A673 (cell line): ENCODE results near the gene TBC1D9B. TPM values are rescaled to one million over a fixed set of nuclear protein-coding genes. Genes with fewer than 3 reads are reported as not detected.
A peak's percentile ranks its signal among the peaks of the same experiment; 100 is the strongest.

Experiments
- BruUV-seq: library from RNA; stranded (reverse); fragments of 400-500 nt; replicated peaks from 2 replicates; lab custom pipeline; 2021; lab: Mats Ljungman, UMichigan
- CTCF ChIA-PET: fragments of 300-600 bp; sonication (Branson Sonifier 250); formaldehyde crosslinking; loops from one replicate; lab custom pipeline; 2022; ENCODE audit warnings: antibody characterized with exemption; lab: Charles Lee
- POLR2A ChIA-PET: fragments of 300-600 bp; sonication (Branson Sonifier 250); formaldehyde crosslinking; loops from one replicate; lab custom pipeline; 2022; ENCODE audit warnings: antibody characterized with exemption; ENCODE audit not compliant: low non-redundant PET; lab: Charles Lee
- DNase-seq: peaks from one replicate; pipeline ENCODE4 v3.0.0-alpha.2; 2015; ENCODE audit warnings: low spot score
- H3K27ac ChIP-seq: fragments of 200-600 bp; sonication (generic); 2 replicates; pipeline ENCODE4 v1.5.1; 2016; ENCODE audit warnings: mixed run types, low read depth, mild to moderate bottlenecking, mixed read lengths, antibody characterized with exemption, low read length; ENCODE audit not compliant: poor library complexity, severe bottlenecking
- H3K27me3 ChIP-seq: fragments of 200-600 bp; sonication (generic); replicated peaks from 2 replicates; pipeline ENCODE4 v1.6.1; 2017; ENCODE audit warnings: mixed run types, low read depth, mild to moderate bottlenecking, mixed read lengths, antibody characterized with exemption, low read length; ENCODE audit not compliant: insufficient read depth, poor library complexity
- H3K36me3 ChIP-seq: fragments of 200-600 bp; sonication (generic); 2 replicates; pipeline ENCODE4 v1.6.1; 2016; ENCODE audit warnings: mixed run types, mild to moderate bottlenecking, mixed read lengths, antibody characterized with exemption, low read length; ENCODE audit not compliant: insufficient read depth, poor library complexity, severe bottlenecking
- H3K4me1 ChIP-seq: fragments of 200-600 bp; sonication (generic); 2 replicates; pipeline ENCODE4 v1.6.1; 2017; ENCODE audit warnings: mixed run types, mild to moderate bottlenecking, mixed read lengths, antibody characterized with exemption, low read length; ENCODE audit not compliant: insufficient read depth, poor library complexity, severe bottlenecking
- H3K4me3 ChIP-seq: fragments of 200-600 bp; sonication (generic); 2 replicates; pipeline ENCODE4 v1.5.1; 2016; ENCODE audit warnings: low read depth, mixed run types, mild to moderate bottlenecking, mixed read lengths, low read length; ENCODE audit not compliant: poor library complexity, severe bottlenecking
- H3K9me3 ChIP-seq: fragments of 200-600 bp; sonication (generic); 2 replicates; pipeline ENCODE4 v1.6.1; 2016; ENCODE audit warnings: mixed run types, low read depth, mild to moderate bottlenecking, mixed read lengths, antibody characterized with exemption, low read length; ENCODE audit not compliant: poor library complexity, severe bottlenecking
- EZH2 ChIP-seq: fragments of 200-600 bp; sonication (generic); IDR thresholded peaks from 2 replicates; pipeline ENCODE4 v1.6.1; 2017; ENCODE audit warnings: borderline replicate concordance, low read depth, mild to moderate bottlenecking, mixed read lengths, antibody characterized with exemption, low read length; ENCODE audit not compliant: poor library complexity, severe bottlenecking
- intact Hi-C: fragments of 100-400 bp; cut with micrococcal nuclease; formaldehyde crosslinking; loops from one replicate; pipeline ENCODE4 v1.10.0; 2022; ENCODE audit not compliant: unreplicated experiment
- total RNA-seq: library from RNA; stranded (reverse); gene quantifications from 2 replicates; pipeline ENCODE4 v1.2.3, GENCODE V29; 2021
- TF ChIP-seq, protein P1 (sequence below): fragments of 300-800, 200-600 bp; sonication (generic); conservative IDR thresholded peaks from 2 replicates; pipeline ENCODE4 v1.5.1; 2017; ENCODE audit warnings: low read depth, mild to moderate bottlenecking, antibody characterized with exemption, low read length, moderate library complexity, mixed read lengths

TBC1D9B gene
- total RNA-seq, 1 experiment from 2014 or later: 68.2 TPM

DNA sequence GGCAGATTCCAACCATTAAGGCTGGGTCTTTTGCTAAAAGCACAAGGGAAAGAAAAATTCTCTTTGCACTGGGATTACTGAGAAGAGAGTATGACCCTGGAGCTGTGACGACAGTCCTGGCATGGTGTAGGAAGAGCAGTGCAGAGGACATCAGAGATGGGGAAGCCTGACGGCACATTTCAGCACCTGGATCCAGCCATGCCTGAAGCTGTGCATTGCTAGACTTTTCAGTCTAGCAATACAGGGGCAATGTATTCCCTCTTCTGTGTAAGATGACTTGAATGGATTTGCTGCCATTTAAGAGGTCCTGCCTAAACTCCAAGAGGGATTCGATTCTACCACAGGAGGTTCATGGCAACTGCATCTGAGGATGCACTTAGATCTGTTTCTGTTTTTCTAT lies 36.7 kb downstream of the TBC1D9B start:
- BruUV-seq: no TSS peak
- ChIA-PET CTCF (no interaction called here), POLR2A (no interaction called here)
- no peaks in the 10 kb centered on the region for H3K27me3 ChIP-seq
- intact Hi-C loops: no loop called here
- H3K36me3 ChIP-seq: peaks cover 11% of the 10 kb centered on the region
- no peaks in the 10 kb centered on the region for H3K9me3 ChIP-seq
- H3K4me1 ChIP-seq: no peaks in the 10 kb centered on the region
- H3K27ac ChIP-seq: no peak overlapping the region
- no peak for DNase-seq
- no peak for TF ChIP-seq EZH2
- TF ChIP-seq, protein P1, sequence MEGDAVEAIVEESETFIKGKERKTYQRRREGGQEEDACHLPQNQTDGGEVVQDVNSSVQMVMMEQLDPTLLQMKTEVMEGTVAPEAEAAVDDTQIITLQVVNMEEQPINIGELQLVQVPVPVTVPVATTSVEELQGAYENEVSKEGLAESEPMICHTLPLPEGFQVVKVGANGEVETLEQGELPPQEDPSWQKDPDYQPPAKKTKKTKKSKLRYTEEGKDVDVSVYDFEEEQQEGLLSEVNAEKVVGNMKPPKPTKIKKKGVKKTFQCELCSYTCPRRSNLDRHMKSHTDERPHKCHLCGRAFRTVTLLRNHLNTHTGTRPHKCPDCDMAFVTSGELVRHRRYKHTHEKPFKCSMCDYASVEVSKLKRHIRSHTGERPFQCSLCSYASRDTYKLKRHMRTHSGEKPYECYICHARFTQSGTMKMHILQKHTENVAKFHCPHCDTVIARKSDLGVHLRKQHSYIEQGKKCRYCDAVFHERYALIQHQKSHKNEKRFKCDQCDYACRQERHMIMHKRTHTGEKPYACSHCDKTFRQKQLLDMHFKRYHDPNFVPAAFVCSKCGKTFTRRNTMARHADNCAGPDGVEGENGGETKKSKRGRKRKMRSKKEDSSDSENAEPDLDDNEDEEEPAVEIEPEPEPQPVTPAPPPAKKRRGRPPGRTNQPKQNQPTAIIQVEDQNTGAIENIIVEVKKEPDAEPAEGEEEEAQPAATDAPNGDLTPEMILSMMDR: no peak
- no peak overlapping the region for H3K4me3 ChIP-seq

DNA sequence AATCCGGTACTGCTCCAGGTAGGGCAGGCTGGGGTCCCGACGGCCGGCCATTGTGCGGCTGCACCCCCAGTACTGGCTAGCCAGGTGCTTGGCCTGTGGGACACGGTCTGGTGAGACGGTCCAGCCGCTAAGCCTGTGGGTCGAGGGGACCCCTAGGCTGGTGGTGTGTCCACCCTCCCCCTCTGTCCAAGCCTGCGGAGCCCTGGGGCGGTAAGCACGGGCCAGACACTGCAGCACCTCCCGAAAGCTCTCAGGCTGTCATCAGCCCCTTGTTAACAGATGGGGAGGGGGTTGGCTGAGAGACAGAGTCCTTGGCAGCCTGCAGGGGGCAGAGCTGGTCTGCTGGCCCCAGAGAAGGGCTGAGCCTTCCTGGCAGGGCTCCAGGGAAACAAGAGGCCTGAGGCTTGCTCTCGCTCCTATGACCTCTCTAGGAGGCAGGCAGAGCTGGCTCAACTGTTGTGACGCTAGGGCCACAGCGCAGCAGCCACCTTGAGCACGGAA lies 37.2 kb downstream of the TBC1D9B start:
- Histone ChIP-seq H3K27ac (no peak overlapping the region), H3K27me3 (no peaks in the 10 kb centered on the region), H3K4me3 (no peak overlapping the region), H3K9me3 (no peaks in the 10 kb centered on the region), H3K4me1 (no peaks in the 10 kb centered on the region), H3K36me3 (peaks cover 11% of the 10 kb centered on the region)
- intact Hi-C loops: no loop called here
- ChIA-PET CTCF (no interaction called here), POLR2A (no interaction called here)
- DNase-seq: peak; percentile 41
- TF ChIP-seq, protein P1: no peak; the same call in 1 of the 2 replicates
- no peak for TF ChIP-seq EZH2
- BruUV-seq: no TSS peak

DNA sequence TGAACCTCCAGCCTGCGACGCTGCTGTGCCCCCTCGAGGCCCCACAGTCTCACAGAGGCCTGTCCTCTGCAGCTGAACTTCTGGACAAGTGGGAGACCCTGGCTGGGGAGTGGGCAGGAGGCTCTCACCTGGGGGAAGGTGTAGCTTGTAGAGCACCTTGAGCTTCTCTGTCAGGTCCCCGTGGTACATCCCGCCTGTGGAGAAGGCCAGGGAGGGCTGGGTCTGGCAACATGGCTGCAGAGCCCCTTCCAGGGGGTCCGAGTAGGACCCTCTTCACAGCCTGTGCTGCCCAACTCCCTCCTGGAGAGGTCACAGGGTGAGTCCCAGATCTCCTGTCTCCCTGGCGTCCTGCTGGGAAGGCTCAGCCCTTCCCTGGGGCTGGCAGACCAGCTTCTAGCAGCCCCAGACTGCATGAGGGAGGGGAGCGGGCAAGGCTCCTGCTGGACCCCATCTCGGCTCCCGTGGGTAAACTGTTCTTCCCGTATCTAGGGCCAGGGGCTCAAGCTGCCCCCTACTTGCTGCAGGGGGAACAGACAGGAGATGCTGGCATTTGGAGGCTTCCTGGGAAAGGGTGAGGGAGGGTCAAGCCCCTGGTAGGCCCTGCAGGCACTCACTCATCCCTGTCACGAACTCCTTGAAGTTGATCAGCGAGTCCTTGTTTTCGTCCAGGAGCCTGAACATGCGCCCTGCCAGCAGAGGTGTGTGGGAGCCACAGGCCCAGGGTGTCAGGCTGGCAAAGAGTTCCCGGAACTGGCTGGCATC lies 37.9 kb downstream of the TBC1D9B start:
- TF ChIP-seq EZH2: no peak
- TF ChIP-seq, protein P1: no peak
- no TSS peak for BruUV-seq
- ChIA-PET CTCF (no interaction called here), POLR2A (no interaction called here)
- intact Hi-C loops: no loop called here
- no peak overlapping the region for H3K27ac ChIP-seq
- no peaks in the 10 kb centered on the region for H3K9me3 ChIP-seq
- no peak overlapping the region for H3K4me3 ChIP-seq
- DNase-seq: no peak
- H3K36me3 ChIP-seq: peaks cover 11% of the 10 kb centered on the region
- no peaks in the 10 kb centered on the region for H3K4me1 ChIP-seq
- no peaks in the 10 kb centered on the region for H3K27me3 ChIP-seq
